ENCODE data around the gene LPAR2. TPM values are rescaled to one million over a fixed set of nuclear protein-coding genes. Genes with fewer than 3 reads are reported as not detected.

LPAR2 gene
- total RNA-seq, 1 experiment from 2014 or later = 26.6 TPM

DNA sequence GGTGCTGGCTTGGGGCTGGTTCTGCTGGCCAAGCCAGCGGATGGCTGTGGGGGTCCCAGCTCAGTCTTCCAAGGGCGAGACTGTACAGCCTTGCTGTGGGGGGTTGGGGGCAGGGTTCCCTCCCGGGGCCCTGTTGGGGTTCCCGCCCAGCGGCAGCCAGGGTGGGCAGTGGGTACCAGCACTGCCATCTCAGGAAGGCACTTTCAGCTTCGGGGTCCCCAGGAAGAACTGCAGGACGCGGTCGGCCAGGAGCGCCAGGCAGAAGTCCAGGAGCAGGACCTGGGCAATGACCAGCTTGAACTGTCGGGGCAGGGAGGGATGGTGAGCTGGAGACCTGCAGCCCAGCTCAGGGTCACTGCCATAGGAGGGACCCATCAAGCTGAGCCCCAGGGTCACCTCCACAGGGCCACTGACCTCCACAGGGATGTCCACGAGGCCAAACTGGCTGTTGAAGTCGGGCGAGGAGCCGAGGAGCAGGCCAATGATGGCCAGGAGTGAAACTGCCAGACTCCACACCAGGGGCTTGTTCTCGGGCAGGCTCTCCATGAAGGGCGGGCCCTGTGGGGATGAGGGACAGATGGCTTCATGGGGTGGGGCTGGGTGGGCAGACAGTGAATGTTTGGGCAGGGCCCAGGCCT, 17.3 kb upstream of the LPAR2 start:
- Histone ChIP-seq H3K9me3 (ENCODE audit: low read length) (no peaks in the 10 kb centered on the region), H3K4me3 (ENCODE audit: low read length) (no peak overlapping the region), H3F3A (ENCODE audit: low read length, unreplicated experiment) (no peaks in the 10 kb centered on the region), H3K4me1 (ENCODE audit: insufficient read depth, low read length) (peaks cover 3% of the 10 kb centered on the region; the same call in 1 of the 2 replicates), H3K9ac (ENCODE audit: low read length) (no peak overlapping the region), H3K79me2 (ENCODE audit: low read length) (0 out of 2 replicates have a peak, but pooled peaks cover 6% of the 10 kb centered on the region), H3K9me2 (replicated peaks; ENCODE audit: low read length) (no peaks in the 10 kb centered on the region), H3K27ac (ENCODE audit: low read length) (no peak overlapping the region), H3K4me2 (ENCODE audit: low read length) (no peak overlapping the region), H2AFZ (ENCODE audit: low read length) (no peak overlapping the region), H4K20me1 (ENCODE audit: low read length) (no peaks in the 10 kb centered on the region), H3K27me3 (ENCODE audit: low read length) (no peaks in the 10 kb centered on the region), H3K36me3 (ENCODE audit: low read depth, low read length) (peaks cover 10% of the 10 kb centered on the region; the same call in 1 of the 2 replicates)
- TSS peak; percentile 5 for BruUV-seq (replicated peaks)
- ATAC-seq (no peak), DNase-seq (no peak)
- intact Hi-C loops (cut with micrococcal nuclease) = no loop called here
- ChIA-PET CTCF (interaction anchor here (1.4 kb wide), 1 partner anchor 113 kb away, joined by 3 read pairs; no protein-coding TSS in a partner anchor), POLR2A (ENCODE audit: unreplicated experiment) (no interaction called here)
- TF ChIP-seq, protein P1, sequence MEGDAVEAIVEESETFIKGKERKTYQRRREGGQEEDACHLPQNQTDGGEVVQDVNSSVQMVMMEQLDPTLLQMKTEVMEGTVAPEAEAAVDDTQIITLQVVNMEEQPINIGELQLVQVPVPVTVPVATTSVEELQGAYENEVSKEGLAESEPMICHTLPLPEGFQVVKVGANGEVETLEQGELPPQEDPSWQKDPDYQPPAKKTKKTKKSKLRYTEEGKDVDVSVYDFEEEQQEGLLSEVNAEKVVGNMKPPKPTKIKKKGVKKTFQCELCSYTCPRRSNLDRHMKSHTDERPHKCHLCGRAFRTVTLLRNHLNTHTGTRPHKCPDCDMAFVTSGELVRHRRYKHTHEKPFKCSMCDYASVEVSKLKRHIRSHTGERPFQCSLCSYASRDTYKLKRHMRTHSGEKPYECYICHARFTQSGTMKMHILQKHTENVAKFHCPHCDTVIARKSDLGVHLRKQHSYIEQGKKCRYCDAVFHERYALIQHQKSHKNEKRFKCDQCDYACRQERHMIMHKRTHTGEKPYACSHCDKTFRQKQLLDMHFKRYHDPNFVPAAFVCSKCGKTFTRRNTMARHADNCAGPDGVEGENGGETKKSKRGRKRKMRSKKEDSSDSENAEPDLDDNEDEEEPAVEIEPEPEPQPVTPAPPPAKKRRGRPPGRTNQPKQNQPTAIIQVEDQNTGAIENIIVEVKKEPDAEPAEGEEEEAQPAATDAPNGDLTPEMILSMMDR (conservative IDR thresholded peaks at IDR 0.05; ENCODE audit: low read depth, low read length) = no peak
- TF ChIP-seq EZH2 (IDR thresholded peaks at IDR 0.05; ENCODE audit: low read length, unreplicated experiment) (no peak), EZH2phosphoT487 (IDR thresholded peaks at IDR 0.05; ENCODE audit: borderline replicate concordance, low read length) (no peak)

DNA sequence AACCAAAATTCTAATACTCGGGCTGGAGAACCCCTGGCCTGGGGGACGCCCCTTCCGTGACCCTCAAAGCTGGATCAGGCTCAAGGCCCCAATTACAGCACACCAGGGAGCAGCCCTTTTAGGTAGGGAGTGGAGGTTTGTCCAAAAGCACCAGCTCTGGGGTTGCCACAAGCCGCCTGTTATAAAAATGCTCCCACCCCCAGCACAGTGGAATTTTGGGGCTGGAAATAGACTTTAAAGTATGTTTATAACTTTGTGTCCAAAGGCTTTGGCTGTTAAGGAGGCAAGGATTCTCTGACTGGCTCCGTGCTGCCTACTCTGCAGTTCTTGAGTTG, 16.0 kb upstream of the LPAR2 start:
- ATAC-seq (no peak; the same call in 1 of the 2 replicates), DNase-seq (no peak)
- Histone ChIP-seq H3K9me2 (replicated peaks; ENCODE audit: low read length) (no peaks in the 10 kb centered on the region), H3K79me2 (ENCODE audit: low read length) (0 out of 2 replicates have a peak, but pooled peaks cover 6% of the 10 kb centered on the region), H3K4me3 (ENCODE audit: low read length) (peak overlapping the region; percentile 91; the same call in 1 of the 2 replicates), H4K20me1 (ENCODE audit: low read length) (no peaks in the 10 kb centered on the region), H3K4me2 (ENCODE audit: low read length) (peak overlapping the region; percentile 94), H3K27me3 (ENCODE audit: low read length) (no peaks in the 10 kb centered on the region), H3K9ac (ENCODE audit: low read length) (peak overlapping the region; percentile 77; the same call in 1 of the 2 replicates), H2AFZ (ENCODE audit: low read length) (no peak overlapping the region), H3K36me3 (ENCODE audit: low read depth, low read length) (peaks cover 10% of the 10 kb centered on the region; the same call in 1 of the 2 replicates), H3K9me3 (ENCODE audit: low read length) (no peaks in the 10 kb centered on the region), H3K27ac (ENCODE audit: low read length) (no peak overlapping the region; the same call in 1 of the 2 replicates), H3K4me1 (ENCODE audit: insufficient read depth, low read length) (peaks cover 3% of the 10 kb centered on the region; the same call in 1 of the 2 replicates), H3F3A (ENCODE audit: low read length, unreplicated experiment) (no peaks in the 10 kb centered on the region)
- POLR2A ChIA-PET (ENCODE audit: unreplicated experiment) = no interaction called here
- CTCF ChIA-PET = interaction anchor here (0.7 to 1.4 kb wide), 2 partner anchors 110 to 111 kb away, joined by 3 read pairs; no protein-coding TSS in a partner anchor
- TF ChIP-seq EZH2phosphoT487 (IDR thresholded peaks at IDR 0.05; ENCODE audit: borderline replicate concordance, low read length) = no peak
- TF ChIP-seq, protein P1 (conservative IDR thresholded peaks at IDR 0.05; ENCODE audit: low read depth, low read length) = peak; percentile 14; the same call in 1 of the 2 replicates
- no TSS peak for BruUV-seq (replicated peaks)
- intact Hi-C loops (cut with micrococcal nuclease) = loop anchor here (5.0 kb wide), 1 partner anchor 92 kb away; no protein-coding TSS in a partner anchor

All from PC-3 (cell line).